ENCODE data around the gene NDC80.

NDC80 gene

DNA sequence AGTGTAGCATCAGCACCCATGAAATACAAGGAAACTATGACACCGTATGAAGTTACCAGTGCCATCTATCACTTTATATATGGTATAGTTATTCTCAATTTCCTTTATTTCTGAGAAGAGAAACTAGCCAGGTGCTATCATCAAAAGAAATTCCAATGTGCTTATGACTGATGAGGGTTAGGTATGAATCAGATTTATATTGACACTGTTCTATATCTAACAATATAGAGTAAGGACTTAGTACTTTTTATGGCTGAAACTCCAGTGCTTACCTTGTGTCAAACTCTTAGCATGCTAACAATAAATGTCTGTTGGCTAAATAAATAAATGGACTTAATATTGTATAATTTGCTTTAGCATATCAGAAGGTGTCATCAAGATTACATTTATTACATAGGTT is 7.0 kb upstream of the NDC80 start:
- no peak for DNase-seq

- no peak for DNase-seq
Measured at GRCh38 chr18:2568129-2568528, 3.2 kb upstream of the NDC80 start.

DNA sequence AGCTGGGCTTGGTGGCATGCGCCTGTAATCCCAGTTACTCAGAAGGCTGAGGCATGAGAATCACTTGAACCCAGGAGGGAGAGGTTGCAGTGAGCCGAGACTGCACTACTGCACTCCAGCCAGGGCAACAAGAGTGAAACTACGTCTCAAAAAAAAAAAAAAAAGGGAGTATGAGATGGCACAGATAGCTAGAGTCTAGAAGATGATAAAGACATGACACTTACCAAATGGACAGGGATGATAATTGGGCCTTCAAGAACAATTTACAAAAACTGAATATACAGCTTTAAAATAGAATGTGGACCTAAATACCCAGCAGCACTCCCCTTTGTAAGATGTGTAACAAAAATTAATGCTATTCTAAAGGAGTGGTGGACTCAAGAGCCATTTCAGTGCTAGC is 2.8 kb upstream of the NDC80 start:
- DNase-seq, result no peak

DNA sequence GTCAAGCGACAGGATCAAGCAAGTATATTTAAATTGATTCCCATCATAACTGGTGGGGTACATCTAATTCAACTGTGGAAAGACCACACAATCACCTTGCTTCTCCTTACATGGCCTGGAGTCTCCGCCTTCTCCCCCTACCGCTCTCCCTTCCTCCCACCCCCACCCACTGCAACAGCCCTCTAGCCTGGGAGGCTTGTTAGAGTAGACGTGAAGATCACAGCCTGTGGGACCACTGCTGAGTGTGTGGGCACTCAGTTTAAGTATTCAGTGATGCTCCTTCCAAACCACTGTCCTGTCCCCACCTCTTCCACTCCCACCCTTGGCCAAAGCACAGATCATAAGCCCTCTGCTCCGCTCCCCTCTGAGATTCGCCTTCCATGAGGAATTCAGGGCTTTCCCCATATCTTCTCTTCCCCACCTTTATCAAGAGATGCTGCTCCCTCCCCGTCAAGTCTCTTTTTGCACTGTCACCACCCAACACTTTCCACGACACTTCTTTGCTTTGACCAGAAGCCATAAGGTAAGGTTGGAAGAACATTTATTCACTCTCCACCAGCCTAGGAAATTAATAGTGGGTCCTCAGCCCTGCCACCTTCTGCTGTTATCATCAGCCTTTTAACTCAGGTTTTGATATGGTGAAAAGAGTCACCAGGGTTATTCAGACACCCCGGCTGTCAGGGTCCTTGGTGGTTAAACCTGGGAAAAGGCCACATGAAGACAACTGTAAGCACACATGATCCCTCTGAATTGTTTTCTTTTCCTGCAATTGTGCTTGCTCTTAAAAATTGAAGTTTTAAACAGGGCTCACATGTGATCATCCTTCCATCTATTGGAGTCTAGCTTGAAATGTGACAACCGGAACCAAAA is 1.8 kb upstream of the NDC80 start:
- DNase-seq, result no peak

GRCh38 chr18:2570772-2571199 is 571 bp upstream of the NDC80 start:
- peak in 3 of 6 experiments; percentile 51 to 63 (median 61) for DNase-seq

DNA sequence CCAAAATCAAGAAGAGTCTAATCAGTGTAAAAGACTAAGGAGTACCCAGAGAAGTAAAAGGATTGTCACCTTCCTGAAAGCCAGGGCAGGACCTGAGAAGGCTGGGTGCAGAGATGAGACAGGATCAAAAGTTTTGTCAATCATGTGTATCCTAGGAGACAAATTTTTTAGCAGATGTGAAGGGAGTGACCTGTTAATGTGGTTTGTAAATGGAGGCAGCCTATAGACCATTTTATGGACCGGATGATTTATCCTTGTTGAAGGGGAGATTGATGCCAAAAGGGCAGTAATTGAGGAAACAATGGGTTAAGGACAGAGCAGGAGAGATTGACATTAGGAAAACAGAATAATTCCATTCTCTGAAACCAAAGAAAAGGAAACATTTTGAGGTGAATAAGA is 813 bp downstream of the NDC80 start:
- DNase-seq, result no peak

DNA sequence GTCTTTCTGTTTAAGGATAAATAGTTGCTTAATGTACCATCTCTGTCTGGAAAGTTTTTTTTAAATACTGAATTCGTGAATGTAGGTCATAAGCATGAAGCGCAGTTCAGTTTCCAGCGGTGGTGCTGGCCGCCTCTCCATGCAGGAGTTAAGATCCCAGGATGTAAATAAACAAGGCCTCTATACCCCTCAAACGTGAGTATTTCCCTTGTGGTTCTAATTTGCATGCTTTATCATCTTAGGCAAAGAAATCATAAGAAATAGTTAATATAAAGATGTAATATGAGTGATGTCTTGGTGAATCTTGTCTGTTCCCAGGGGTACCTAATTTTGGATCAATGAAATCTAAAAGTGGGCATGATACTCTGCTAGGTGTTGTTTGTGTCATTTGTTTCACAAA is 1.5 kb downstream of the NDC80 start:
- DNase-seq, result no peak

DNA sequence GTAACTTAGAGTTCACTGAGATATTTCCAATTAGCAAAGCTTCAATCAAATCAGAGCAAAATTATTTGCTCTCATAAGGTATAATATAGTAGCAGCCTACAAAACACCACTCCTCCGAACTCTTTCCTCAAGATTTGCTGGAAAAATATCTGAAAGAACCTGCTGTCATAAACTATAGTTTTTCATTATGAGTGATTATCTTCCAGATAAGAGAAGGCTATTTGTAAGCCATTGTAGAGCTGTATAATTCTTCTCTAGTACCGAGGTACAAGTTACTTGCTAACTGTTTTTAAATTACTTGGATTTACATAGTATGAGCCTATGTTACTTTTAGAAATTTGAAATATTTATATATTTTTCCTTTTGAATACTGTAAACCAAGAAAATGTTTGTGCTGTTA is 2.1 kb downstream of the NDC80 start:
- no peak for DNase-seq

- no peak for DNase-seq
Measured at GRCh38 chr18:2587788-2588187, 16.4 kb downstream of the NDC80 start.

GRCh38 chr18:2588666-2589344 is 17.4 kb downstream of the NDC80 start:
- no peak for DNase-seq

DNA sequence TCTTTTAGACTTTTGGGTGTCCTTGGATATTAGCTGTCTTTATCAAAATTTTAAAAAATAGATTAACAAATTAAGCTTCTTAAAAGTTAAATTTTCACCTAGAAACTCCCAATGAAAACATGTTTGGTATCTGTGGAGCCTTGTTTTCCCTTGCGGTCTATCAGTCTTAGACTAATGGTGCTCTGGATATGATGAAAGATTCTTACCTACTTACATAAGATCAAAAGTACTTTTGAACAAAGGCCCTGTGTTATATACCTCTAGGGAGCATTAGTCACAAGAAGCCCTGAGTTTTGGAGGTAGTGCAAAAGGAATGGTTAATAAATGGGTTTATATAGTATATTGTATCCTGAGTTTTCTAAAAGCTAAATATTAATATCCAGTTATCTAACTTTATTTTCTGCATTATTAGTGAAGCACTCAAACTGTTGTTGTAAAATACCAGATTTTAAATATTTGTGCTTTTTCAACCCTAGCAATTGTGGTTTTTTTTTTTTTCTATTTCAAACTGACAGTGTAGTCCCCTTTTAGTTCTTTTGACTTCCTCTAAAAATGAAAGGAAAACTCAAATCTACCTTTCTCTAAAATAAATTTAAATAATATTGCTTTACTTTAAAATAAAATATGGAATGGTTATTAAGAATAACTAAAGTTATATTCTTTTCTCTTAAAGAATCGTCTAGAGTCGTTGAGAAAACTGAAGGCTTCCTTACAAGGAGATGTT is 18.1 kb downstream of the NDC80 start:
- DNase-seq, result peak in 3 of 6 experiments; percentile 32 to 60 (median 56)

GRCh38 chr18:2590303-2590702 is 18.9 kb downstream of the NDC80 start:
- peak in 1 of 6 experiments; percentile 38 for DNase-seq

GRCh38 chr18:2597639-2598038 is 26.3 kb downstream of the NDC80 start:
- peak in 5 of 6 experiments; percentile 1 to 57 (median 43) for DNase-seq

- no peak for DNase-seq
Measured at GRCh38 chr18:2602844-2603243, 31.5 kb downstream of the NDC80 start.

DNA sequence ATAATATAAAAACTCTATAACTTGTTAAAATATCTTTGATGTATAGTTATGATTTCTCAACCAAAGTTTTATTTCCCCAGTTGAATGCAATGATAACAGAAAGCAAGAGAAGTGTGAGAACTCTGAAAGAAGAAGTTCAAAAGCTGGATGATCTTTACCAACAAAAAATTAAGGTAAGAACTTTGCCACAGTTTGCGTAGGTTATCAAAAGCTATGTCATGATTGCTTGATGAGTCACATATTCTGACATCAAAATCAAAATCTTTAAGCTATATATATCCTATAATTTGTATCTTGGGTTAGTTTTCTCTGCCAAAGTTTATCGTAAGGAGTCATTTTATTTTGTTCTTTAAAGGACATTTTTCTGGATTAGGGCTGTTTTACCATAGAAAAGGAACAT is 35.0 kb downstream of the NDC80 start:
- peak in 3 of 6 experiments; percentile 31 to 45 (median 43) for DNase-seq

DNA sequence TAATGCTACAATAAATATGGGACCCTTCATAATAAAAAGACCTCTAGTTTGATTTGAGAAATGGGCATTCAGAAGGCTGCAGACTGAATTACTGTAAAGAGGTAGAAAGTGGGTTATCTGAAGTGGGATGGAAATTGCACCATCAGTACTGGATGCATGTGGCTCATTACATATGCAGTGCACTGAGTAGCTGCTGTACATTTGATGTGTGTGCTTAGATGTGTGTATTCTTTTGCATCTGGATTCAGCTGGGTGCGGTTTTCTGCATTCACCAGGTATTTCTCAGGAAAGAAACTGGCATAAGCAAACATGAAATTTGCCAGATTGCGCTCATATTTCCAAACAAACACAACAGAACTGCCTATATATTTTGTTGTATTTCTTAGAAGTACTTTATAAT is 38.2 kb downstream of the NDC80 start:
- no peak for DNase-seq

DNA sequence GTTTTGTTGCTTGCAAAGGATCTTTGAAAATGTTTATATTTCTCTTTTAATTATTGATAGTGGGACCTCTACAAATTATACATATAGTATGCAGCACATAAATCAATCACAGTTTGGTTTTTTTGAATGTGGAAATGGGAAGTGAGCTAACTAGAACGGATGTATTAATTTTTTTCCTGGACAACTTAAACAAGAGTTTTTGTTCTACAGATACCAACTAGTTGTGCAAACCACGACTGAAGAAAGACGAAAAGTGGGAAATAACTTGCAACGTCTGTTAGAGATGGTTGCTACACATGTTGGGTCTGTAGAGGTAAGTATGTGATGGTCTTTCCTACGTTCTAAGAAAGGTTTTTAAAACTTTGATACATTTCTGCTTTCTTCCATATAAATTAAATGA is 39.2 kb downstream of the NDC80 start:
- no peak for DNase-seq

GRCh38 chr18:2612996-2613395 is 41.6 kb downstream of the NDC80 start:
- no peak for DNase-seq

- DNase-seq, result no peak
Measured at GRCh38 chr18:2617401-2617998, 46.1 kb downstream of the NDC80 start.

GRCh38 chr18:2618009-2618408 is 46.7 kb downstream of the NDC80 start:
- DNase-seq, result no peak

DNA sequence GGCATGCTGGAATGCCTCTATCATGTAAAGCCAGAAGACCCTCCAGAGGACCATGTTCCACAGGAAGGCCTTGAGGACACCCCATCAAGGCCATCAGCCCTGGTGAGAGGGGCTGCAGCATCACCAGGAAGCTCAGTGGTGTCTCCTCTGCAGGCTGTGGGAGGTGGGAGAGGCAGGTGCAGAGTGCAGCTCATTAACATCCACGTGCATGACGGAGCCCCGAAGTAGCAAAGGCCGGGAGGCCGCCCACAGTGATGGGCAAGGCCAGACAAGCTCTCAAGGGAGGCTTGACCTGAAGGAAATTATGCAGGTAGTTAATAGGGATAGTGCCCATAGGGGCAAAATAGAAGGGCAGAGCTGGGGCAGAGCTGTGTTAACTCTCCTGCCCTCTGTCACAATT is 53.9 kb downstream of the NDC80 start:
- no peak for DNase-seq

DNA sequence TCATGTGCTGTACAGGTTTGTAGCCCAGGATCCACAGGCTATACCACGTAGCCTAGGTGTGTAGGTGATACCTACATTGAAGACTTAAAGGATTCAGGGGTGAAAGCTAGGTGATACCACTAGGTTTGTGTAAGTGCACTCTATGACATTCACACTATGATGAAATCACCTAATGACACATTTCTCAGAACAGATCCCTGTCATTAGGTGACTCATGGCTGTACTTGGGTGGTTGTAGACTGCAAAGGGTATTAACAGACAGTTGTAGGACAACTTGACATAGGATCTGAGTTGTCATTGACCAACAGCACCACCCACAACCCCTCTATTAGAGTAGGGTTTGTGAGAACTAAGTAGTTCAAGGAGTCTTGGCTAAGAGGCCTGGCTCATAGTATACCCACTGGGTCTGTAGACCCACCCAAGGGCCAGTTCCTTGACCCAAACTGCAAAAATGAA is 56.5 kb downstream of the NDC80 start:
- DNase-seq, result no peak

DNA sequence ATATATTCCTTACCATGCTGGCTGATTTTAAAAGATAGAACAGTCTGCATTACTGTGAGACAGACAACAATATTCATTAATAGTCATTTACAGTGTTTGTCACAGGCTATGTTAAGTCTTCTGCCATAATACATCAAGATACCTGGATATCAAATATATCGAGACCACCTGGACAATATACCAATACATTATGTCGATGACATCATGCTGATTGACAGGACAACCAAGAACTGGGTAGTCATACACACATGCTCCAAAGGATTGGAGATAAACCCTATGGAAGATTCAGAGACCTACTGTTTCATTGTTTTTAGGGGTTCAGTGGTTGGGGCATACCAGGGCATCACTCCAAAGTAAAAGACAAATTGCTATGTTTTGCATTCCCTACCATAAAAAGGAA is 57.6 kb downstream of the NDC80 start:
- DNase-seq, result no peak
